Measurements from ENCODE around the gene TMEM88. TPM values are rescaled to one million over a fixed set of nuclear protein-coding genes. Genes with fewer than 3 reads are reported as not detected.

The TMEM88 gene
- total and polyA plus RNA-seq, 2 of the 13 experiments (the other 11 are each of a cell fraction or from before 2014, with no cell fraction given), result 0.31 to 0.66 TPM

GRCh38 chr17:7834542-7834956 is 20.3 kb upstream of the TMEM88 start (continued):
- TF ChIP-seq, protein P1, sequence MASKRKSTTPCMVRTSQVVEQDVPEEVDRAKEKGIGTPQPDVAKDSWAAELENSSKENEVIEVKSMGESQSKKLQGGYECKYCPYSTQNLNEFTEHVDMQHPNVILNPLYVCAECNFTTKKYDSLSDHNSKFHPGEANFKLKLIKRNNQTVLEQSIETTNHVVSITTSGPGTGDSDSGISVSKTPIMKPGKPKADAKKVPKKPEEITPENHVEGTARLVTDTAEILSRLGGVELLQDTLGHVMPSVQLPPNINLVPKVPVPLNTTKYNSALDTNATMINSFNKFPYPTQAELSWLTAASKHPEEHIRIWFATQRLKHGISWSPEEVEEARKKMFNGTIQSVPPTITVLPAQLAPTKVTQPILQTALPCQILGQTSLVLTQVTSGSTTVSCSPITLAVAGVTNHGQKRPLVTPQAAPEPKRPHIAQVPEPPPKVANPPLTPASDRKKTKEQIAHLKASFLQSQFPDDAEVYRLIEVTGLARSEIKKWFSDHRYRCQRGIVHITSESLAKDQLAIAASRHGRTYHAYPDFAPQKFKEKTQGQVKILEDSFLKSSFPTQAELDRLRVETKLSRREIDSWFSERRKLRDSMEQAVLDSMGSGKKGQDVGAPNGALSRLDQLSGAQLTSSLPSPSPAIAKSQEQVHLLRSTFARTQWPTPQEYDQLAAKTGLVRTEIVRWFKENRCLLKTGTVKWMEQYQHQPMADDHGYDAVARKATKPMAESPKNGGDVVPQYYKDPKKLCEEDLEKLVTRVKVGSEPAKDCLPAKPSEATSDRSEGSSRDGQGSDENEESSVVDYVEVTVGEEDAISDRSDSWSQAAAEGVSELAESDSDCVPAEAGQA (IDR thresholded peaks at IDR 0.05; ENCODE audit: low read depth), result no peak
- TF ChIP-seq, protein P1 (CRISPR knock-in tag; IDR thresholded peaks at IDR 0.05; ENCODE audit: borderline replicate concordance), result no peak
- TF ChIP-seq ATM (IDR thresholded peaks at IDR 0.05; ENCODE audit: borderline replicate concordance) (no peak), NFE2L1 (CRISPR knock-in tag; IDR thresholded peaks at IDR 0.05; ENCODE audit: borderline replicate concordance) (no peak), MTA3 (CRISPR knock-in tag; IDR thresholded peaks at IDR 0.05) (no peak), ZNF547 (CRISPR knock-in tag; IDR thresholded peaks at IDR 0.05) (peak; percentile 18; the same call in 1 of the 2 replicates), ZNF501 (CRISPR knock-in tag; IDR thresholded peaks at IDR 0.05) (peak; percentile 52; the same call in 1 of the 2 replicates), AGO1 (IDR thresholded peaks at IDR 0.05; ENCODE audit: low read depth, low read length, poor library complexity, severe bottlenecking) (peak; percentile 19), ZNF788 (CRISPR knock-in tag; IDR thresholded peaks at IDR 0.05; ENCODE audit: borderline replicate concordance) (no peak), IRX3 (CRISPR knock-in tag; IDR thresholded peaks at IDR 0.05; ENCODE audit: borderline replicate concordance, low read depth) (0 out of 2 replicates have a peak, but pooled peaks have one; percentile 22), NR2F1 (CRISPR knock-in tag; IDR thresholded peaks at IDR 0.05) (peak; percentile 26 to 63; a peak in 2 of 4 replicates), GZF1 (CRISPR knock-in tag; IDR thresholded peaks at IDR 0.05) (no peak), HNF4A (CRISPR knock-in tag; IDR thresholded peaks at IDR 0.05) (0 out of 2 replicates have a peak, but pooled peaks have one; percentile 7), GPN1 (CRISPR knock-in tag; IDR thresholded peaks at IDR 0.05; ENCODE audit: borderline replicate concordance) (no peak), NAIF1 (CRISPR knock-in tag; IDR thresholded peaks at IDR 0.05; ENCODE audit: borderline replicate concordance) (no peak), ZSCAN20 (CRISPR knock-in tag; IDR thresholded peaks at IDR 0.05; ENCODE audit: borderline replicate concordance) (no peak), HNRNPH1 (optimal IDR thresholded peaks at IDR 0.05; ENCODE audit: low read depth, low read length) (peak; percentile 41), NCOR1 (IDR thresholded peaks at IDR 0.05; ENCODE audit: borderline replicate concordance, low read length) (peak; percentile 65; the same call in 1 of the 2 replicates), MAX (IDR thresholded peaks at IDR 0.05) (no peak)
- TF ChIP-seq, protein P2, sequence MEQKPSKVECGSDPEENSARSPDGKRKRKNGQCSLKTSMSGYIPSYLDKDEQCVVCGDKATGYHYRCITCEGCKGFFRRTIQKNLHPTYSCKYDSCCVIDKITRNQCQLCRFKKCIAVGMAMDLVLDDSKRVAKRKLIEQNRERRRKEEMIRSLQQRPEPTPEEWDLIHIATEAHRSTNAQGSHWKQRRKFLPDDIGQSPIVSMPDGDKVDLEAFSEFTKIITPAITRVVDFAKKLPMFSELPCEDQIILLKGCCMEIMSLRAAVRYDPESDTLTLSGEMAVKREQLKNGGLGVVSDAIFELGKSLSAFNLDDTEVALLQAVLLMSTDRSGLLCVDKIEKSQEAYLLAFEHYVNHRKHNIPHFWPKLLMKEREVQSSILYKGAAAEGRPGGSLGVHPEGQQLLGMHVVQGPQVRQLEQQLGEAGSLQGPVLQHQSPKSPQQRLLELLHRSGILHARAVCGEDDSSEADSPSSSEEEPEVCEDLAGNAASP (CRISPR knock-in tag; IDR thresholded peaks at IDR 0.05; ENCODE audit: borderline replicate concordance), result peak; percentile 58; the same call in 1 of the 2 replicates
- TF ChIP-seq, protein P3, sequence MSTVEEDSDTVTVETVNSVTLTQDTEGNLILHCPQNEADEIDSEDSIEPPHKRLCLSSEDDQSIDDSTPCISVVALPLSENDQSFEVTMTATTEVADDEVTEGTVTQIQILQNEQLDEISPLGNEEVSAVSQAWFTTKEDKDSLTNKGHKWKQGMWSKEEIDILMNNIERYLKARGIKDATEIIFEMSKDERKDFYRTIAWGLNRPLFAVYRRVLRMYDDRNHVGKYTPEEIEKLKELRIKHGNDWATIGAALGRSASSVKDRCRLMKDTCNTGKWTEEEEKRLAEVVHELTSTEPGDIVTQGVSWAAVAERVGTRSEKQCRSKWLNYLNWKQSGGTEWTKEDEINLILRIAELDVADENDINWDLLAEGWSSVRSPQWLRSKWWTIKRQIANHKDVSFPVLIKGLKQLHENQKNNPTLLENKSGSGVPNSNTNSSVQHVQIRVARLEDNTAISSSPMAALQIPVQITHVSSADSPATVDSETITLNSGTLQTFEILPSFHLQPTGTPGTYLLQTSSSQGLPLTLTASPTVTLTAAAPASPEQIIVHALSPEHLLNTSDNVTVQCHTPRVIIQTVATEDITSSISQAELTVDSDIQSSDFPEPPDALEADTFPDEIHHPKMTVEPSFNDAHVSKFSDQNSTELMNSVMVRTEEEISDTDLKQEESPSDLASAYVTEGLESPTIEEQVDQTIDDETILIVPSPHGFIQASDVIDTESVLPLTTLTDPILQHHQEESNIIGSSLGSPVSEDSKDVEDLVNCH (CRISPR knock-in tag; IDR thresholded peaks at IDR 0.05), result no peak

Data from HepG2 (cell line).